HG02610 (cell line): ENCODE measurements around the gene BCAS1.

Experiments
- ATAC-seq: cut with Tn5 transposase; IDR thresholded peaks from one replicate; pipeline ENCODE4 v1.9.1; 2021; ENCODE audit warnings: mild to moderate bottlenecking, moderate library complexity; ENCODE audit not compliant: unreplicated experiment

The BCAS1 gene

DNA sequence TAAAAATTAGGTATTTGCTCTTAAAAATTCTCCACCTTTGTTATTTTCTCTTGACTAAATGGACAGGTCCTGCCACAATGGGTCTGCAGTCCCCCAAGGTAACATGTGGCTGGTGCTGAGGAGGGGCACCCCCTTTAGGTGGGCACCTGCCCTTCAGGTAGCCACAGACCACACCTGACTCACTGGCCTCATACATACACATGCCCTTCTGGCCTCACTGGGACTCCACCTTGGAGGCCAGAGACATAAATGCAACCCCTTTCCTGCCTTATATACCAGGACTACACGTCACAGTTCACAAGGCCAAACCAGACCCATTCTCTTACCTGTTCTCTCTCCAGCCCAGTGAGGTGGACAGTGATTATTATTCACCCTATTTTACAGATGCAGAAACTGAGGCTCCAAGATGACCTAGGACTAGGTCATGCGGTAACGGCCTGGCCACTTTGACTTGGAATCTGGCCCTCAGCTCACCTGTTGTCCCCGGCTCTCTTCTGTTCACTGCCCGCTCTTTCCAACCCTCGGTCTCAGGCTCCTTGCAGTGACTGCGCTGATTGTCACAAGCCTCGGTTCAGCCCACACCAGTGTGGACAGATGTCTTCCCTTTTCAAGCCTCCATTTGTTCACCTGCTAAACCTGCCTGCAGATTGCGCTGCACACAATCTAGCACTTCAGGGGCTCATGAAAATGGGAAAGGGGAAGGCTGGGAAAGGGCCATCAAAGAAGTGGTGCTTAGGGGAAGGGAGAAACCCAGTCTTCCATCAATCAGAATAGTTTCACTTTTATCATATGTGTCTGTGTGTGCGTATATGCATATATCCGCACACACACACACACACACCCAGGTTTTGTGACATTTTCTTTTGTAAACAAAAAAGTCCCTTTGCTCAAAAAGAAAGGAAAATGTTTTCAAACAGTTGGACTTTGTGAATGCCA, 121.7 kb downstream of the BCAS1 start:
- peak; percentile 23 for ATAC-seq

DNA sequence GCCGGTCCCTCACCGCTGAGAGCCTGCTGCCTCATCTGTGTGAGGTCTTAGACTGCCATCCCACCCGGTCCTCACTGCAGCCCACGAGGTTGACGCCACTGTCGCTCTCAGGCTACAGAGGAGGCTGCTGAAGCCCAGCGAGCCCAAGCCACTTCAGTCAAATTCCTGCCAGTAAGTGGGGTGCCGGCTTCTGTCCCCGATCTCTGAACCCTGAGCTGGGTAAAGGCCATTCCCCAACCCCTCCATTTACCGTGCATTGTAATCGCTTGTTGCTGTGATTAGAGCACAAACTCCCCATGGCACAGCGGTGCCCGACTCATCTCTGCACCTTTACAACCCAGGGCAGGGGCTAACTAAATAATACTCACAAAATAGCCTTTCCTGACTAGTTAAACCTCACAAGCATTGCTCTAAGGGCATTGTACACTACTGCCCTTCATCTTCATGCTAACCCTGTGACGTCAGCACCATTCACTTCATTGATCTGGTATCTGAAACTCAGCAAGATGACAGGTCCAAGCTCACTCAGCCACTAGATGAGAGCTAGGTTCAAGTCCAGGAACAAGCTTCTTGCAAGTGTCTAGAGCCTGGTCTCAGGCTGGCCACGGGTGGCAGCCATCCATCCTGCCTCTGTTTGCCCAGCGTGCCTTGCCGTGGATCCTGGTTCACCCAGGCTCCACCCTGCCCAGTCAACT, 122.7 kb downstream of the BCAS1 start:
- ATAC-seq, result no peak

DNA sequence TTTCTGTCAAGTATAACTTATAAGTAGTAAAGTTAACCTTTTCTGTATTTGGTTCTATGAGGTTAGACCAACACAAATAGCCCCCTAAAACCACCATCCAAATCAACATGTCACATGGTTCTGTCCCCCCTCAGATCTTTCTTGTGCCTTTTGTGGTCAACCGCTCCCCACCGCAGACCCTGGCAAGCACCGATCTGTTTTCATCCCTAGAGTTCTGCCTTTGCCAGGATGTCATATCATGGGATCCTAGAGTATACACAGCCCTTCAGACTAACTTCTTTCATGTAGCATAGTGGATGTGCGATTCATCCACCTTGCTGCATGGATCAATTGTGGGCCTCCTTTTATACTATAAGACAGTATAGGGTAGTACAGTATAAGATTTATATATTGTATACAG, 124.3 kb downstream of the BCAS1 start:
- no peak for ATAC-seq

DNA sequence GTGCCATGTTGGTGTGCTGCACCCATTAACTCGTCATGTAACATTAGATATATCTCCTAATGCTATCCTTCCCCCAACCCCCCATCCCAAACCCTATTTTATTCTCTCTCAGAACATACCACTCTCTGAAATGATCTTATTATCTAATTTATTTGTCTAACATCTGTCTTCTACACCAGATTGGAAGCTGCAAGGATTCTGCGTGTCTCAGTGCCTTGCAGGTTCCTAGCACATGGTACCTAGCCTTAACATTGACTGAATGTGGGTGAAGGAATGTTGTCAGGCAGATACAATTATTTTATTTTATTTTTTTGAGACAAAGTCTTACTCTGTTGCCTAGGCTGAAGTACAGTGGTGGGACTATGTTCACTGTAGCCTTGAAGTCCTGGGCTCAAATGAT, 124.9 kb downstream of the BCAS1 start:
- no peak for ATAC-seq

DNA sequence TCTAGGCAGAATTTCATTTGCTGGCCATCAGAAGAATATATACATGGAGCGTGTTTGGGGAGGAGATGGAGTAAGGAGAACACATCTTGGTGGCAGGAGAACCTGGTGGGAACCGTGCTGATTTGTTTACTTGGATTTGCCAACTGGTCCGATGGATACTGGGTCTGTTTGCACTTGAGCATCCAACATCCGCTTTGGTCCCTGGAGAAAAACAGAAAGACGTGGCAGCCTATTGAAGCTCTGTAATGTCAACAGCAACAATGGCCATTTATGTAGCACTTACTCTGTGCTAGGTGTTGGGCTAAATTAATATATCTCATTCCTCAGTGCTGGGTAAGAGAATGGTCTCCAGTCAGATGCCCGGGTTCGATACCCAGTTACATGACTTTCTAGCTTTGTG, 125.6 kb downstream of the BCAS1 start:
- no peak for ATAC-seq

DNA sequence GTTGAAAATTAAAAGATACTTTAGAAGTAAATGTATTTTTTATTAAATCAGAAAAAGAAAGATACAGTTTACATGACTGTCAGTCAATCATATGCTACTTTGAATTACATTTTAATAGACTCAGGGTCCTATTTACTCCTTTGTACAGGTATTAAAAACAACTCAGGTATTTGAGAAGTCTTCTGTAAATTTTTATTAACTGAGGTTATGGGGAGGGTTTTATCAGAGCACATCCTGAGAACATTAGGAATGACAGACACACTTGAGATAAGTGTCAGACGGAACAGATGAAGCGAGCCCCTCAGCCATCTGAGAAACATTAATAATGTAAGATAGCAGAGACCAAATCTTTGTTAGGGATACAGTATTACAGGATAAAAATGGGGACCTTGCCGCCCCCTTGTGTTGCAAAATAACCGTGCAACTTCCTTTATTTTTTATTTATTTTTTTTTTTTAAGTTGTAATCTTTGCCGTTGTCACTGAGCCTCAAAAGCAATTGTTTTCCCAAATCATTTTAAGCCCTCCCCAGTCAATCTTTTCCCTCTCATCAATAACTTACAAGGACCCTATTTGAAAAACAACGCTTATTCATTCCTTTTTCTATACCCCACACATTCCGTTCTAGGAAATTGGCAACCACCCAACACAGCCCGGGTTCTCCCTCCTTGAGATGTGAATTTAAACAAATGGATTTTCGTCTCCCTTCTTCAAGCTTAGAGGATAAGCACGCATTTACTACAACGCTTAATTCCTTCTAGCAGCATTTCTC, 126.7 kb downstream of the BCAS1 start:
- ATAC-seq, result no peak

DNA sequence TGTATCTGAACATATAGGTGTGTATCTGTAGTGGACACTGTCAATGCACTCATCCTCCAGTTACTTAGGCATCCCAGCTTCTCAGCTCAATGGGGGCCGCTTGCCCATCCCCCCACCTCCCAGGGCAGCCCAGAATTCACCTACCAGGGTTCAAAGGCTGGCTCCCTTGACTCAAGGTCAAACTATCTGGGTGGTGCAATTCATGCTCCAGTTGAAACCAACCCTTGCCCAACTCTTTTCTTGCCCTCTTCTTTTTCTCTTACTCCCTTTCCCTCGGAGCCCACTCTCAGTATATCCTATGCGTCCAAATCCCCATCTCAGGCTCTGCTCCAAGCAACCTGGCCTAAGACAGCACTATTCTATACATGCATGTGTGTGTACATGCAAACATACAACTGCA, 127.4 kb downstream of the BCAS1 start:
- no peak for ATAC-seq

DNA sequence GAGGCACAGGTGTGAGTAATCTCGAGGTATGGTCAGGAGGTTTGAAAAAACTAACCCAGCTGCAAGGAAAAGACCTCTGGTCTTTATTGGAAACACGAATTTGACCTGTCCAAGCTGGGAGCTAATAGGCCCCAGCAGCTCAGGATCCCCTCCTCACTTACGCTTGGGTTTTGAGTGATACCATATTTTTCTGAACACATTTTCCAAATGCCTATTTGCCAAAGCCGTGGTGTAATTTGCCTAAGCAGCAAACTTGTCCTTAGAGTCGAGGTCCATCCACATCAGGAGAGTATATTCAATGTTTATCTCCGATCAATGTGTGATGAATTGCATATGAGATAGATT, 128.0 kb downstream of the BCAS1 start:
- no peak for ATAC-seq

DNA sequence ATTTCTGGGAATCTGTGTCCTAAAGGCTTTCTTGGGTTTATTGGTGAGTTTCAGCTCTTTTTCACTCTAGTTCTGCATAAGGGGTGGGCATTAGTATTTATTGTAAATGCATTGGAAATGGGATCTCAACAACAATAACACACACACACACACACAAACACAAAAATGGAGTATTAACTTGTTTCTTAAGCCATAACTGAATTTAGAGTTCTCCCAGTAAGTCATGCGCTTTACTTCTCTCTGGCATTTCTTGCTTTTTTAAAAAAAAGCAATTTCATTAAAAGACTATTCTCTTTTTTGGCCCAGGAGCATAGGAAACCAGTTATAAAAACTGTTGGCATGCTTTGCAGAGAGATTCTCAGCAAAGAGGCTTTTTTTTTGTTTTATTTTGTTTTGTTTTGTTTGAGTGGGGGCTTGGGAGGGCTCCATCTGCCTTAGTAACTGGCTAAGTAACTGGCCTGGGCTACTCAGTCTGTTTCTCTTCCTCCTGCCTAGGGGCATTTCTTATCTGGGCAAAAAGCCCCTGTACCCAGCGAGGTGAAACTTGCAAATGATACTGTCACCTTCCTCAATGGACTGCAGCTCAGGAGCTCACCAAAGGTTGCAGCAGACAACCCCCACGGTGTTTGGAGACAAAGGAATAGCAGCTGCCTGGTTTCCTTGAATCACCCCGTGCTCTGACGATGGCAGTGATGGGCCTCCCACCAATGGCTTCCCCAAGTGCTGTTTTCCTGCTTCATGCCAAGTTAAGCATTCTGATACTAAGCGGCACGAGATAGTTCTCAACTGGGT, 128.5 kb downstream of the BCAS1 start:
- peak; percentile 47 for ATAC-seq

DNA sequence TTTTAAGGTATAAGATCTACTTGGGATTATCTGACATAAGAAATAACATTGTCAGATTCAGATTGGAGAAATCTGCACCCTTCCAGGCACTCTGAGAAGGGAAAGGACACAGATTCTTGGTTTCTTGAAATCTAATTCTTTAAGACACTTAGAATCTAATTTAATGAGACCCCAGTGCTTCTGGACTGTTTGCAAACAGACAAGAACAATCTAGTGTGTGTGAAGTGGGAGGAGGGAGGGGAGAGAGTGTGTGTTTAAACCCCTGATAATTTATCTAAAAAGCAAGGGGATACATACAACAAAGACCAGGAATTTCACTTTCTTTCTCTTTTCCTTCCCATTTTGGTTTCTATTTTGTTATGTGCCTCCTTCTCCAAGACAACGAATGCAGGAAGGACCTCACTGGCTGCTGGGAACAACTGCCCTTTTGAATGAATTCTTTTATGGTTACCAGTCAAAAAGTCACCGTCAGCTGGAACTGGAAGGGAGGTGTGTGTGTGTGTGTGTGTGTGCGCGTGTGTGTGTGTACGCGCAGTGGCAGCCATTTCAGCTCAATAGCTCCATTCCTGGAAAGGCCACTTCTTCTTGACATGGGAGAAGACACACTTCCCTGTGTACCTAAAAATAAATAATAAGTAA, 129.4 kb downstream of the BCAS1 start:
- no peak for ATAC-seq

DNA sequence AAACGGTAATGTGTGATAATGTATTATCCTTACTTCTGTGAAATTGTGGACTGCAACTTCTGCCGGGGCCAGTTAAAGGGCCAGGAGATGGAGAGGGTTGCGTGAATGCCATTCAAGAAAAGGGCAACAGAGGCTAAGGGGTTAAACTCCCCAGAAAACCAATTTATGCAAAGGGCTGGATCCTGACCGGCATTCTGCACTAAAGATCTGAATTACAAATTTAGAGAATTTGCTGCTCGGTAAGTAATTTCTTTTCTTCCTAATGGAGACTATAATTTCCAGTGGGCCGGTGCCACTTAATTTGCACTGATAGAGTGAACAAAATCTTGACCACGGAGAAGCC, 130.1 kb downstream of the BCAS1 start:
- no peak for ATAC-seq

DNA sequence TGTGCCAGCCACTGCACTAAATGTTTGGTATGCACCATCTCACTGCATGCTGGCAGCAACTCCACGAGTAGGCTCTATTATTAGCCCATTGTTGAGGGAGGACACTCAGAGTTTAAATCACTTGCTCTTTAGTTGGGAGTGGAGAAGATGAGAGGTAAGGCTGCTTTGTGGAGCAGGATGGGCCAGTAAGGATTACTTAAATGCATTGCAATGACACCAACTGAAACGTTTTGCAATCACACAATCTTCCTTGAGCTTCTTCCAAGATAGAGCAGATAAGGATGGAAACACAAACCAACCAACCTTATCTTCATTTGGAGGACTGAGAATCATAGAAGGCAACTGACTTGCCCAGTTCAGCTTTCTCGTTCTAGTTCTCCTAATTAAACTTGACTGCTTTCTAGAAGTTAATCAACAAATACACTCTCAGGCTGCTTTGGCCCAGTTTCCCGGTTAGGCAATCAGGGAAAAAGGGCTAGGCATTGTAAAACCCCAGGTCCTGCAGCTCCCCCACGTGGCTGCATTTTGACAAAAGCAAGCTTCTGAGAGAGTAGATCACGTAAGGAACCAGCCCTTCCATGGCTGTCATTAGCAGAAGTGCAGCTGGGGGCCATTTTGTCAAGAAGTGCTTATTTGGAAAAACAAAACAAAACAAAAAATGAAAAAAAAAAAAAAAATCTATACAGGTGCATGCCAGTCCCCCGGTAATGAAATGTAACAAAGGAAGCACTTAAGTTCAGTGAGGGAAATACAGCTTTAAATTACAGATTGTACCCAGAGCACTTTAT, 130.6 kb downstream of the BCAS1 start:
- peak; percentile 79 for ATAC-seq

DNA sequence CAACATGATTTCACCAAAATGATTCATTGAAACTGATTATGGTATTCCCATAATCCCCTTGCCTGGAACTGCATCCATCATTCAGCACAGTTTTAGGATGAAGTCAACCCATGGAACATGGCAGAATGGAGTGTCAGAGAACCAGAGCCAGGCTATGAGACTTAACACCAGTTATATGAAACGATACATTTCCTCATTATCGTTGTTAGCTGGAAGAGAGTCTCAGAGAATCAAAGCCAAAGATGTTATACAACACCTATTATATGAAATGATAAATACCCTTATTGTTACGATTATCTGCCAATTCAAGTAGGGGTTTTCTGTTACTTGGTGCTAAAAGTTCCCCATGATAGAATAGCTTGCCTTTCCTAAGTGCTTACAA, 131.2 kb downstream of the BCAS1 start:
- ATAC-seq, result no peak

DNA sequence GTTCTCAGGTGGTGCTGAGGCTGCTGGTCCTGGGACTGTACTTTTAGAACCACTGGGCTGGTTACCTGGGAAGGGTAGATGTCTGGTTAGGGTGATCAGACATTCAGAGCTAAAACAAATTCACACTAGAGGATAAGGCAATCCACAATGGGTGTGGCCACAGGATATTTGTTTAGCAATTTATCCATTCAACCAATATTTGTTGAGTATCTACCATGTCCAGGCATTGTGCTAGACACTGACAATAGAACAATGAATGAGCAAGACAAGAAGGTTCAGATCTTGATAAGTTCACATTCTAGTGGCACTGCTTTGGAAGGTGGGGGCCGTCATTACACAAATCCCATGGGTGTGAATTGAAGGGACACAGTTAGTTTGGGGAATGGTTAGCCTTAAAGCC, 131.7 kb downstream of the BCAS1 start:
- no peak for ATAC-seq

DNA sequence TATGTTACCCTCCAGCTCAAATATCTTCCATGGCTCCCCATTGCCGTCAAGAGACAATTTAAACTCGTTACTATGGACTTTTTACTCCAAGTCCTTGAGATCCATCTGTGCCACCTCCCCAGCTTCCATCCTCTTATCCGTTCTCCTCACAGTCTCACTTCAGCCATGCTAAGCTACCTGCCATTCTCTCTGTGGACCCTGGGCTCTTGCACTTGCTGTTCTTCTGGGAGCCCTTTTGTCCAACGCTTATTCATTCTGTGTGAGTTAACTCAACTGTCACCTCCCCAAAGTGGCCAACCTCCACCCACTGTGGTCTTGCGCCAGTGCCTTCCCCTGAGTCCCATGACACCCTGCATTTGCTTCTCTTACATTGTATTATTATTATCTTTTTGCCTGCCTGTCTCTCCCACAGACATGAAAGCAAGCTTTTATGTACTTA, 132.4 kb downstream of the BCAS1 start:
- ATAC-seq, result no peak

DNA sequence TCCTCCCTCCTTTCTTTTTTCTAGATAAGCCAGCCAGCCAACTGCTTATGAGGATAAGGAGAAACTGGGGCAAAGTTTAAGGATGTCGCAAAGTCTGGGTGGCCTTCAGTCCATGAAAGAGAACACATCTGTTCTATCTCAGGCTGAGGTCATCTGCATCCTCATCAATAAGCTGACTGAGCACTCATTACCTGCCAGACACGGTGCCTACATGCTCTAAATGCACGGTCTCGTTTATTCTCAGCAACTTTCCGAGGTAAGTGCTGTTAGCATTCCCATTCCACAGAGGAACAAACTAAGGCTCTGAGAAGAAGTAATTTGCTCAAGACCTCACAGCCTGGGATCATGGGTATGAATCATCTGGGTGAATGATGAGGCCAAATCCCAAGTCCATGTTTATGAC, 133.1 kb downstream of the BCAS1 start:
- no peak for ATAC-seq

DNA sequence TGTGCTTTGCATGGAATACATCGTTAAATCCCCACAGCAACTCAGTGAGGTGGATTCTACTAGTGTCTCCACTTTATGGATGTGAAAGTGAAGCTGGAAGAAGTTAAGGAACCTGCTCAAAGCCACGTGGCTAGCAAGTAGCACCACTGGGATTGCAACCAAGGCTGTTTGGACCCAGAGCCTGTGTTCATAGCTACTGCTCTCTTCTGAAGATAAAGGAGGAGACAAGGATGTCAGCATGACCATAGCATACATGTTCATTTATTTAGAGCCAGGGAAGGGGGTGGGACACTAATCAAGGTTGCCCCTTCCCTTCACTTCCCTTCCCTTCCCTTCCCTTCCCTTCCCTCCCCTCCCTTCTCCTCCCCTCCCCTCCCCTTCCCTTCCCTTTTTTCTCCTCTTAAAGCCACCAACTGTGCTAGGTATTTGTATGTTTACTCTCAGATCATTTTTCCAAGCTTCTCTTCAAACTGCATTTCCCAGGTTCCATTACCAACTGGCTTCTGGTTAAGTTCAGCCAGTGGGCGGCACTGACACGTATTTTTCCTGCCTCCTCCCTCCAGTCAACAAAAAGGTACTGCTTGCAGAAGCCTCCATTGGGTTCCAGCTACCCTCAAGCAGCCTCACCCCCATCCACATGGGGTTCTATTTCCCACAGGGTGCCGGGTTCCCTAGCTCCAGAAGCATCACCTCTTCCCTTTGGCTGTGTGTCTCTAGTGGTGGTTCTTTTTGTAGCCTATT, 134.9 kb downstream of the BCAS1 start:
- ATAC-seq, result no peak

DNA sequence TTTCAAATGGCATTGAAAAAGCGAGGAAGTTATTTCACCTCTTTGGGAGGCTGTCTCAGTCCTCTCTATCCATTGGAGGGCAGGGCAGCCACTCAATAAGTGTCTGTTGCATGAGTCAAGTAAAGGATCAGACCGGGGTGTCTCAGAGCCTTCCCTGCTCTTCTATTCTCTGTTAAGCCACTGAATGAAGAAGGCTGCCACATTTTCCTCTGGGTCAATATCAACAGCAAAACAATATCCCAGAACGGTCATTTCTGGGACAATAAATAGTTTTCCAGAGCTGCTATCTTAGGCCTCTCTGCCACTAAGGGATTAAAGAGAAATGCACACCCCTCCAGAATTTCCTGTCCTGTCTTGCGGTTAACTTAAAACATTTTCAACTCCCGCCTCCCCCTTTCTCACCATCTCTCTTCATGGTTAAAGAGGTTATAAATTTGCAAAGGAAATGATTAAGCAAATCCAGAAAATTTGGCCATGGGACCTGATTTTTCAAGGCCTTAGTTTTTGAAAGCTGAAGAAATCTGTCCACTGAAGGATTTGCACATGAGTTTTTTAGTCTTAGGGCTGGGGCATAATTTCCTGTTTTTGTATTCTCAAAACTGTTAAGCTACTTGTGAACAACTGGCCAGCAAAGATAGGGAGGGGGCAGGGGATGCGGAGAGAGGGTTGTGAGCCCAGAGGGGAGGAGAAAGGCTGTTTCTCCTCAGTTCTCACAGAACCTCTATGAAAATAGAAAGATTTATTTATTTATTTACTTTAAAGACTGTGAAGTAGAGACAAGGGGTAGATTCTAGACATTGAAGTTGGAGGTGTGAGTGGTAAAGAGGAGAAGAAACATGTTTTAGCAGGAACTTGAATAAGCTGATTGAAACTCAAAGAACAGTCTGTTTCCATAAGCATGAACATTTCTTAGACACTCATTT, 135.7 kb downstream of the BCAS1 start:
- no peak for ATAC-seq
